ENCODE measurements around the gene CMSS1.

The CMSS1 gene

DNA sequence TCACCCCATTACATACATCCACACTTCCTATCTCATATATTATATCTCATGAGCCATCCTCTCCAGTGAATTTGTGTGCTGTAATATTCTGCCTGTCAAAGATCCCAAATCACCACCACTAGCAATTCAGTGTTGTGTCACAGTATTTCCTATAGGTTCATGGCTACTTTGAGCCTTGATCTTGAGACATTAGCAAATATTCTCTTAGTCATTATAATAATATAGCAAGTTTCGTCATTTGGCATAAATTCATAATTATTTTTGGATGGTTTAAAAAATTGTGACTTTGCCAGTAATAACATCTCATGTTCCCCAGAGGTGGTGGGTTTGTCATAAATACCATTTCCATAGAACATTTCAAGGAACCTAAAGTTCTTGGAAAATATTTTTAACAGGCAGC, 47.7 kb downstream of the CMSS1 start:
- TF ChIP-seq CTCF (IDR thresholded peaks at IDR 0.05; ENCODE audit: low read depth, low read length), result no peak
- no peak overlapping the region for H3K4me3 ChIP-seq (ENCODE audit: low read depth, low read length)

DNA sequence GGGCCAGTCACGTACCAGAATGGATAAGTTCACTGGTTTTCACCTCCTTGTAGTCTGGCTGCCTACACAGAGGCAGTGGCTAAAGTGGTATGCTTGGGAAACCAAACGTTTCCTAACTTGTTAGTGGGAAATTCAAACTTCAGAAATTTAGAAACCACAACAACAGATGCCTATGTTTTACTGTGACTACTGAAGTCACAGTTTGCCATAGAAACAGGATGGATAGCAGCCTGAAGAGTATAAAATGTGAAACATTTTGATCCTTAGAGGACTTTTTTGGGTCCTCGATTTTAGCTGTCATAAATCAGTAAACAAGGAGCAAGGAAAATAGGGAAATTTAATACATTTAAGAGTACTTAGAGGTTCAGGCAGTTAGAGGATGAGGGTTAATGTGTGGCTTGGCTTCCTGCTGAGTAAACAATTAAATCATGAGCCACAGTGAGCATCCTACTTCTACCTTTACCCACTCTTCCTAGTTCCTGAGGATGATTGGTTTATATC, 48.6 kb downstream of the CMSS1 start:
- no peak overlapping the region for H3K4me3 ChIP-seq (ENCODE audit: low read depth, low read length)
- no peak for TF ChIP-seq CTCF (IDR thresholded peaks at IDR 0.05; ENCODE audit: low read depth, low read length)

GRCh38 chr3:99867594-99868310, 50.1 kb downstream of the CMSS1 start:
- no peak overlapping the region for H3K4me3 ChIP-seq (ENCODE audit: low read depth, low read length)
- no peak for TF ChIP-seq CTCF (IDR thresholded peaks at IDR 0.05; ENCODE audit: low read depth, low read length)

- no peak overlapping the region for H3K4me3 ChIP-seq (ENCODE audit: low read depth, low read length)
- TF ChIP-seq CTCF (IDR thresholded peaks at IDR 0.05; ENCODE audit: low read depth, low read length), result no peak
These were observed 50.6 kb downstream of the CMSS1 start for GRCh38 chr3:99868311-99868646.

DNA sequence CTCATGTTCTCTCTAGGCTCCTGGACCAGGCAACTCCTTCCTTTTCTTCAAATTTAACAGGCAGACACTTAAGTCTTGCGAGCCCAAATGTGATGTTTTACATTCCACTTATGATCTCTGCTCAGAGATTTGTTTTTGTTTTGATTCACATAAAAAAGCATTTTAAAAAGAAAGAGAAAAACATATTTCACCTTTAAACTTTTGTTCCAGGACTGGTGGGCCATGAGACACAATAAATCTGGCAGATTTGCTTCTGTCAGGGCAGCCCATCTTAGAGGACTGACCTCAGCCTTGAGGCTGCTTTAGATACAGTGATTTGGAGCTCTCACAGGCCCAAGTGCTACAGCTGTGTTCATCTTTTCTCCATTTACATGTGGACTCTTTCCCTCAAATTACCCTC, 52.0 kb downstream of the CMSS1 start:
- no peak overlapping the region for H3K4me3 ChIP-seq (ENCODE audit: low read depth, low read length)
- TF ChIP-seq CTCF (IDR thresholded peaks at IDR 0.05; ENCODE audit: low read depth, low read length), result no peak

- TF ChIP-seq CTCF (IDR thresholded peaks at IDR 0.05; ENCODE audit: low read depth, low read length), result no peak
- no peak overlapping the region for H3K4me3 ChIP-seq (ENCODE audit: low read depth, low read length)
These were observed 53.0 kb downstream of the CMSS1 start for GRCh38 chr3:99870712-99871111.

- H3K4me3 ChIP-seq (ENCODE audit: low read depth, low read length), result peak overlapping the region; percentile 88
These were observed 53.8 kb downstream of the CMSS1 start for GRCh38 chr3:99871231-99872045.

More at GRCh38 chr3:99871231-99872045, 53.8 kb downstream of the CMSS1 start:
- TF ChIP-seq CTCF (IDR thresholded peaks at IDR 0.05; ENCODE audit: low read depth, low read length), result no peak

Data from WI38 (cell line).